Neuronal stem cell (in vitro differentiated cells): ENCODE data around the gene OR8B2.
"Not testable (repeated sequence)": the region's sequence is repeated elsewhere in the genome, so short reads cannot be mapped to it uniquely, and the experiment has no call there.

Source experiments
- DNase-seq: peaks from one replicate; pipeline ENCODE4 v3.0.0-alpha.2; 2013; ENCODE audit warnings: low spot score
- H2AFZ ChIP-seq: one replicate; pipeline ENCODE4 v1.6.1; 2013; ENCODE audit warnings: mild to moderate bottlenecking, low read length, inconsistent platforms
- H2AK5ac ChIP-seq: 2 replicates; pipeline ENCODE4 v1.6.1; 2013; ENCODE audit warnings: low read depth, mild to moderate bottlenecking, inconsistent platforms, low read length, moderate library complexity, mixed read lengths
- H2BK120ac ChIP-seq: 2 replicates; pipeline ENCODE4 v1.6.1; 2013; ENCODE audit warnings: low read depth, mild to moderate bottlenecking, inconsistent platforms, low read length, moderate library complexity, mixed read lengths
- H2BK12ac ChIP-seq: one replicate; pipeline ENCODE4 v1.6.1; 2013; ENCODE audit warnings: low read length, inconsistent platforms
- H2BK15ac ChIP-seq: 2 replicates; pipeline ENCODE4 v1.6.1; 2013; ENCODE audit warnings: mild to moderate bottlenecking, low read length, inconsistent platforms, mixed read lengths
- H2BK5ac ChIP-seq: one replicate; pipeline ENCODE4 v1.6.1; 2013; ENCODE audit warnings: inconsistent platforms, mild to moderate bottlenecking, low read length, moderate library complexity
- H3K14ac ChIP-seq: one replicate; pipeline ENCODE4 v1.6.1; 2013; ENCODE audit warnings: low read length, inconsistent platforms
- H3K18ac ChIP-seq: 2 replicates; pipeline ENCODE4 v1.6.1; 2013; ENCODE audit warnings: low read length, inconsistent platforms
- H3K23ac ChIP-seq: 2 replicates; pipeline ENCODE4 v1.6.1; 2013; ENCODE audit warnings: low read depth, mild to moderate bottlenecking, mixed read lengths, low read length, inconsistent platforms; ENCODE audit not compliant: poor library complexity
- H3K27ac ChIP-seq: replicated peaks from 3 replicates; pipeline ENCODE4 v1.5.1; 2013; ENCODE audit warnings: low read length, inconsistent platforms
- H3K27me3 ChIP-seq, 3 experiments: 2 replicates each; pipeline ENCODE4 v1.6.1; 2013; ENCODE audit warnings: low read length in 3 of 3, mild to moderate bottlenecking in 2 of 3, inconsistent platforms in 1 of 3, low read depth in 1 of 3, mixed read lengths in 1 of 3, moderate library complexity in 1 of 3; ENCODE audit not compliant: control insufficient read depth in 3 of 3, insufficient read depth in 3 of 3
- H3K36me3 ChIP-seq, 2 donors: replicated peaks in 1 of 2; 2 replicates each; pipeline ENCODE4 v1.6.1; 2013; ENCODE audit warnings: low read length in 2 of 2; ENCODE audit not compliant: control insufficient read depth in 2 of 2, insufficient read depth in 2 of 2
- H3K4ac ChIP-seq: 2 replicates; pipeline ENCODE4 v1.6.1; 2013; ENCODE audit warnings: inconsistent platforms, mild to moderate bottlenecking, low read length, moderate library complexity
- H3K4me1 ChIP-seq, 2 donors: 1 replicate in 1 of 2; 2 replicates in 1 of 2; pipeline ENCODE4 v1.6.1; 2013; ENCODE audit warnings: low read length in 2 of 2, low read depth in 1 of 2; ENCODE audit not compliant: control insufficient read depth in 2 of 2, insufficient read depth in 1 of 2
- H3K4me2 ChIP-seq: one replicate; pipeline ENCODE4 v1.6.1; 2013; ENCODE audit warnings: mild to moderate bottlenecking, low read length, inconsistent platforms; ENCODE audit not compliant: insufficient read depth, poor library complexity, severe bottlenecking
- H3K4me3 ChIP-seq, 2 donors: 2 replicates each; pipeline ENCODE4 v1.5.1; 2013; ENCODE audit warnings: low read length in 2 of 2, mild to moderate bottlenecking in 2 of 2, inconsistent platforms in 1 of 2, moderate library complexity in 1 of 2
- H3K79me1 ChIP-seq: one replicate; pipeline ENCODE4 v1.6.1; 2013; ENCODE audit warnings: low read depth, mild to moderate bottlenecking, inconsistent platforms, low read length, moderate library complexity
- H3K9ac ChIP-seq: one replicate; pipeline ENCODE4 v1.6.1; 2013; ENCODE audit warnings: mild to moderate bottlenecking, low read depth, low read length, inconsistent platforms; ENCODE audit not compliant: poor library complexity
- H3K9me3 ChIP-seq, 2 donors: replicated peaks in 1 of 2; 2 replicates each; pipeline versions ENCODE3 to v1.6.1; 2013; ENCODE audit warnings: low read length in 2 of 2, mild to moderate bottlenecking in 2 of 2, inconsistent platforms in 1 of 2, low read depth in 1 of 2, mixed read lengths in 1 of 2, moderate library complexity in 1 of 2; ENCODE audit not compliant: control insufficient read depth in 2 of 2, insufficient read depth in 1 of 2
- H4K8ac ChIP-seq: one replicate; pipeline ENCODE4 v1.6.1; 2013; ENCODE audit warnings: low read depth, mild to moderate bottlenecking, inconsistent platforms, low read length, moderate library complexity
- H4K91ac ChIP-seq: one replicate; pipeline ENCODE4 v1.6.1; 2013; ENCODE audit warnings: low read length, low read depth, mild to moderate bottlenecking, inconsistent platforms; ENCODE audit not compliant: poor library complexity
- WGBS, 2 donors: extraction: QIAGEN DNeasy Blood & Tissue Kit; methylation state at CpG; one replicate each; pipeline ENCODE4 v1.1.7; 2013; ENCODE audit warnings: missing lambda C conversion rate in 2 of 2, mixed read lengths in 1 of 2; ENCODE audit not compliant: insufficient read length in 2 of 2, insufficient replicate concordance in 1 of 2; ENCODE audit errors: extremely low coverage in 2 of 2; 5-methylcytosine and 5-hydroxymethylcytosine counted together

Gene OR8B2

GRCh38 chr11:124415356-124415923 lies 31.1 kb upstream of the OR8B2 start:
- peaks cover 0 to 2% (median 0%) of the 10 kb centered on the region in 3 experiments for H3K27me3 ChIP-seq
- H3K9me3 ChIP-seq, result no peaks in the 10 kb centered on the region
- no peaks in the 10 kb centered on the region for H3K36me3 ChIP-seq
- no peak overlapping the region for H3K18ac ChIP-seq
- H2AK5ac ChIP-seq, result no peak overlapping the region
- H3K4me1 ChIP-seq, result peaks cover 0 to 2% of the 10 kb centered on the region in 2 donors
- no peaks in the 10 kb centered on the region for H3K79me1 ChIP-seq
- H3K4me2 ChIP-seq, result no peak overlapping the region
- H4K91ac ChIP-seq, result no peak overlapping the region
- H3K9ac ChIP-seq, result no peak overlapping the region
- no peak overlapping the region for H2BK12ac ChIP-seq
- no peak overlapping the region for H3K23ac ChIP-seq
- no peak overlapping the region for H3K4me3 ChIP-seq
- H2BK5ac ChIP-seq, result no peak overlapping the region
- no peak overlapping the region for H4K8ac ChIP-seq
- no peak overlapping the region for H2BK120ac ChIP-seq
- no peak overlapping the region for H3K27ac ChIP-seq
- H2BK15ac ChIP-seq, result no peak overlapping the region
- WGBS, 2 donors, result no CpG with 5 or more reads among the region's 5 CpGs
- H3K14ac ChIP-seq, result no peak overlapping the region
- no peak overlapping the region for H2AFZ ChIP-seq
- H3K4ac ChIP-seq, result no peak overlapping the region
- peak; percentile 20 for DNase-seq

DNA sequence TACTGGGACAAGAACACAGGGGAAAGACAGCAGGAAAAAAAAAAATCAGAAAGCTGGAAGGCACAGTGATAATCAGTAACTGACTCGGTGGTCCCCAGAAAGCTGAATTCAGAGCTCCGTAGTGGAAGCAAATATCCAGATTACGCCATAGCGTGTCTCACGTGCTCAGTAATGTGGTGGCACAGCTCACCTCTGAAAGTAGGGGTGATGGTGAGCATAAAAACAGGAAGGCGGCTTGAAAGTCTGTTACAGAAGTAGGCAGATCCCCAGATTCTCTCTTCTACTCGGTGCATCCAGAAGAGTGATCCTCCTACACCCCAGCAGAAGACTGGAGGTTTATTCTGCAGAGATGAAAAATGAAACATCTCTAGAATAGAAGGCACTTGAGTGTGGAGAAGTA lies 25.6 kb upstream of the OR8B2 start:
- DNase-seq, result no peak
- Histone ChIP-seq H2AFZ (no peak overlapping the region), H3K4me3 (no peak overlapping the region), H3K9ac (no peak overlapping the region), H3K4me2 (no peak overlapping the region), H3K79me1 (no peaks in the 10 kb centered on the region), H3K23ac (no peak overlapping the region), H3K4ac (no peak overlapping the region), H4K8ac (no peak overlapping the region), H2BK120ac (no peak overlapping the region), H2AK5ac (no peak overlapping the region), H3K4me1 (no peaks in the 10 kb centered on the region), H3K18ac (no peak overlapping the region), H2BK12ac (no peak overlapping the region), H3K36me3 (no peaks in the 10 kb centered on the region), H4K91ac (no peak overlapping the region), H3K14ac (no peak overlapping the region), H2BK15ac (no peak overlapping the region), H3K9me3 (no peaks in the 10 kb centered on the region), H3K27me3 (peaks cover 0 to 2% (median 0%) of the 10 kb centered on the region in 3 experiments), H2BK5ac (no peak overlapping the region), H3K27ac (no peak overlapping the region)
- no CpG with 5 or more reads among the region's 7 CpGs for WGBS, 2 donors

- Histone ChIP-seq H3K4me1 (no peaks in the 10 kb centered on the region), H3K9ac (no peak overlapping the region), H3K79me1 (no peaks in the 10 kb centered on the region), H2BK15ac (no peak overlapping the region), H4K8ac (no peak overlapping the region), H4K91ac (no peak overlapping the region), H2BK5ac (no peak overlapping the region), H3K14ac (no peak overlapping the region), H3K9me3 (peaks cover 0 to 4% of the 10 kb centered on the region in 2 donors), H3K36me3 (no peaks in the 10 kb centered on the region), H3K23ac (no peak overlapping the region), H3K4me2 (no peak overlapping the region), H3K18ac (no peak overlapping the region), H3K27me3 (no peaks in the 10 kb centered on the region), H2BK12ac (no peak overlapping the region), H3K27ac (no peak overlapping the region), H3K4me3 (no peak overlapping the region), H3K4ac (no peak overlapping the region), H2BK120ac (no peak overlapping the region), H2AK5ac (no peak overlapping the region), H2AFZ (no peak overlapping the region)
- no CpG with 5 or more reads among the region's 2 CpGs for WGBS, 2 donors
- DNase-seq, result no peak
Observed at GRCh38 chr11:124405581-124405980, 21.3 kb upstream of the OR8B2 start.

DNA sequence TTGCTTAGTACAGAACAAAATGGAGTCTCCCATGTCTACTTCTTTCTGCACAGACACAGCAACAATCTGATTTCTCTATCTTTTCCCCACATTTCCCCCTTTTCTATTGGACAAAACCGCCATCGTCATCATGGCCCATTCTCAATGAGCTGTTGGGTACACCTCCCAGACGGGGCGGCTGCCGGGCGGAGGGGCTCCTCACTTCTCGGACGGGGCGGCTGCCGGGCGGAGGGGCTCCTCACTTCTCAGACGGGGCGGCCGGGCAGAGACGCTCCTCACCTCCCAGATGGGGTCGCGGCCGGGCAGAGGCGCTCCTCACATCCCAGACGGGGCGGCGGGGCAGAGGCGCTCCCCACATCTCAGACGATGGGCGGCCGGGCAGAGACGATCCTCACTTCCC lies 18.9 kb upstream of the OR8B2 start:
- not testable (repeated sequence) for H3K27me3 ChIP-seq, H3K4me2 ChIP-seq, H3K4me3 ChIP-seq, H2BK15ac ChIP-seq, H2BK5ac ChIP-seq, H3K4ac ChIP-seq, H2BK12ac ChIP-seq, H2BK120ac ChIP-seq, H3K36me3 ChIP-seq, H3K27ac ChIP-seq, H2AFZ ChIP-seq, H2AK5ac ChIP-seq, H4K91ac ChIP-seq, H3K18ac ChIP-seq, DNase-seq, H3K14ac ChIP-seq, H3K23ac ChIP-seq, H3K79me1 ChIP-seq, H3K9me3 ChIP-seq, H4K8ac ChIP-seq, H3K4me1 ChIP-seq, H3K9ac ChIP-seq
- no CpG with 5 or more reads among the region's 27 CpGs for WGBS, 2 donors
